CD14-positive monocyte (primary cell): ENCODE results near the gene PTPRO. TPM values are rescaled to one million over a fixed set of nuclear protein-coding genes. Genes with fewer than 3 reads are reported as not detected.

Experiments
- DNase-seq, 3 donors: peaks; one replicate each; pipeline ENCODE4 v3.0.0-alpha.2; 2011 to 2022
- H2AFZ ChIP-seq: 2 replicates; pipeline ENCODE4 v1.6.0; 2012; ENCODE audit warnings: mild to moderate bottlenecking, low read depth, low read length, inconsistent platforms; ENCODE audit not compliant: insufficient read depth, poor library complexity, severe bottlenecking
- H3K27ac ChIP-seq, 2 donors: 1 replicate in 1 of 2; 2 replicates in 1 of 2; pipeline ENCODE4 v1.5.1; 2012 to 2013; ENCODE audit warnings: low read length in 2 of 2, control low read depth in 1 of 2, inconsistent platforms in 1 of 2, low read depth in 1 of 2, mild to moderate bottlenecking in 1 of 2
- H3K27me3 ChIP-seq, 2 donors: one replicate each; pipeline versions ENCODE4 v1.6.0 to v1.6.1; 2011 to 2013; ENCODE audit warnings: low read length in 2 of 2; ENCODE audit not compliant: control insufficient read depth in 2 of 2, insufficient read depth in 2 of 2
- H3K36me3 ChIP-seq, 2 donors: replicated peaks in 1 of 2; 1 replicate in 1 of 2; 2 replicates in 1 of 2; pipeline versions ENCODE4 v1.5.1 to v1.6.1; 2012 to 2013; ENCODE audit warnings: low read length in 2 of 2, control low read depth in 1 of 2, inconsistent platforms in 1 of 2, mild to moderate bottlenecking in 1 of 2; ENCODE audit not compliant: insufficient read depth in 2 of 2, control insufficient read depth in 1 of 2
- H3K4me1 ChIP-seq, 2 donors: 1 replicate in 1 of 2; 2 replicates in 1 of 2; pipeline versions ENCODE4 v1.5.1 to v1.6.1; 2012 to 2013; ENCODE audit warnings: low read length in 2 of 2, control low read depth in 1 of 2, inconsistent platforms in 1 of 2, mild to moderate bottlenecking in 1 of 2, moderate library complexity in 1 of 2; ENCODE audit not compliant: insufficient read depth in 2 of 2, control insufficient read depth in 1 of 2
- H3K4me2 ChIP-seq: replicated peaks from 2 replicates; pipeline ENCODE3; 2012; ENCODE audit warnings: low read length, moderate library complexity, mild to moderate bottlenecking; ENCODE audit not compliant: poor library complexity, severe bottlenecking; ENCODE audit errors: extremely low read depth
- H3K4me3 ChIP-seq, 3 experiments: fragments of 200-600 bp in 1 of 3; sonication (generic) in 1 of 3; replicated peaks in 1 of 3; 1 replicate in 2 of 3; 2 replicates in 1 of 3; pipeline ENCODE4 v1.5.1; 2011 to 2013; ENCODE audit warnings: low read length in 3 of 3, mild to moderate bottlenecking in 3 of 3, control low read depth in 2 of 3, low read depth in 2 of 3, inconsistent platforms in 1 of 3, moderate library complexity in 1 of 3
- H3K79me2 ChIP-seq: 2 replicates; pipeline ENCODE4 v1.6.0; 2012; ENCODE audit warnings: mild to moderate bottlenecking, control low read depth, inconsistent platforms, low read length, moderate library complexity; ENCODE audit not compliant: insufficient read depth
- H3K9ac ChIP-seq: 2 replicates; pipeline ENCODE4 v1.6.0; 2017; ENCODE audit warnings: low read length, mild to moderate bottlenecking; ENCODE audit not compliant: insufficient read depth, poor library complexity, severe bottlenecking
- H3K9me3 ChIP-seq, 2 donors: replicated peaks in 1 of 2; 1 replicate in 1 of 2; 2 replicates in 1 of 2; pipeline versions ENCODE4 v1.5.1 to v1.6.1; 2012 to 2013; ENCODE audit warnings: low read length in 2 of 2, control low read depth in 1 of 2; ENCODE audit not compliant: control insufficient read depth in 1 of 2, insufficient read depth in 1 of 2
- H4K20me1 ChIP-seq: 2 replicates; pipeline ENCODE4 v1.6.0; 2012; ENCODE audit warnings: mild to moderate bottlenecking, low read length, control low read depth, moderate library complexity; ENCODE audit not compliant: insufficient read depth
- H3K27ac Mint-ChIP-seq, 7 donors: one replicate each; pipeline ENCODE4 v1.8.0; 2020; ENCODE audit warnings: mild to moderate bottlenecking in 7 of 7, mixed read lengths in 7 of 7, moderate library complexity in 6 of 7, inconsistent platforms in 2 of 7
- H3K27me3 Mint-ChIP-seq, 3 donors: one replicate each; pipeline ENCODE4 v1.8.0; 2021 to 2022; ENCODE audit warnings: low read depth in 3 of 3, mild to moderate bottlenecking in 3 of 3, mixed read lengths in 3 of 3, moderate library complexity in 3 of 3, inconsistent platforms in 1 of 3
- H3K36me3 Mint-ChIP-seq, 2 donors: one replicate each; pipeline ENCODE4 v1.8.0; 2020; ENCODE audit warnings: mixed read lengths in 2 of 2, inconsistent platforms in 1 of 2, mild to moderate bottlenecking in 1 of 2
- H3K4me1 Mint-ChIP-seq: one replicate; pipeline ENCODE4 v1.8.0; 2020; ENCODE audit warnings: mild to moderate bottlenecking, mixed read lengths
- H3K4me3 Mint-ChIP-seq, 2 donors: one replicate each; pipeline ENCODE4 v1.8.0; 2020; ENCODE audit warnings: mild to moderate bottlenecking in 2 of 2, mixed read lengths in 2 of 2, moderate library complexity in 1 of 2
- H3K9me3 Mint-ChIP-seq, 7 donors: one replicate each; pipeline ENCODE4 v1.8.0; 2020 to 2022; ENCODE audit warnings: mixed read lengths in 7 of 7, mild to moderate bottlenecking in 6 of 7, moderate library complexity in 6 of 7, inconsistent platforms in 2 of 7
- CTCF ChIP-seq: fragments of 200-600 bp; IDR thresholded peaks from one replicate; pipeline ENCODE4 v1.8.0; 2022; ENCODE audit warnings: antibody characterized with exemption, mild to moderate bottlenecking
- WGBS: methylation state at CpG from one replicate; pipeline ENCODE4 v1.1.5; 2013; ENCODE audit warnings: missing lambda C conversion rate; ENCODE audit not compliant: insufficient coverage; 5-methylcytosine and 5-hydroxymethylcytosine counted together
- intact Hi-C, 2 donors: fragments of 100-400 bp; cut with micrococcal nuclease; formaldehyde crosslinking; loops; one replicate each; pipeline versions ENCODE4 v1.15.0 to v1.15.1; 2023
- polyA plus RNA-seq, 3 donors: library from polyadenylated mRNA; depleted of rRNA in 1 of 3; unstranded in 2 of 3; stranded (reverse) in 1 of 3; fragments of 300-500 nt in 2 of 3; fragments of >200 nt in 1 of 3; fragmentation: Illumina TruSeq in 2 of 3; gene quantifications; 1 replicate in 2 of 3; 2 replicates in 1 of 3; pipeline ENCODE4 v1.2.3, GENCODE V29; 2012 to 2021

PTPRO gene
- polyA plus RNA-seq, 3 donors, result 3.1 to 12.0 (median 4.7) TPM

GRCh38 chr12:15494329-15495046 is 172.2 kb downstream of the PTPRO start:
- no peak overlapping the region for H3K9ac ChIP-seq
- Mint-ChIP-seq H3K4me1 (peaks cover 16% of the 10 kb centered on the region), H3K27ac (peak overlapping the region in 1 of 7 donors; percentile 17), H3K4me3 (peak overlapping the region; percentile 21 to 80), H3K9me3 (peaks cover 0 to 4% (median 2%) of the 10 kb centered on the region in 7 donors), H3K27me3 (peaks cover 2 to 5% (median 2%) of the 10 kb centered on the region in 3 donors), H3K36me3 (no peaks in the 10 kb centered on the region)
- no peak for TF ChIP-seq CTCF
- no peaks in the 10 kb centered on the region for H3K9me3 ChIP-seq
- H3K36me3 ChIP-seq, result no peaks in the 10 kb centered on the region
- peak in 2 of 3 donors; percentile 3 to 4 for DNase-seq
- no peaks in the 10 kb centered on the region for H4K20me1 ChIP-seq
- H2AFZ ChIP-seq, result no peak overlapping the region
- H3K27me3 ChIP-seq, result no peaks in the 10 kb centered on the region
- peaks cover 7 to 9% of the 10 kb centered on the region in 2 donors for H3K4me1 ChIP-seq
- peak overlapping the region in 2 of 3 experiments; percentile 19 to 24 for H3K4me3 ChIP-seq
- H3K4me2 ChIP-seq, result peak overlapping the region; percentile 46
- WGBS, result no CpG with 5 or more reads among the region's 4 CpGs
- intact Hi-C loops, result no loop called here
- H3K79me2 ChIP-seq, result no peaks in the 10 kb centered on the region
- no peak overlapping the region for H3K27ac ChIP-seq

- Mint-ChIP-seq H3K4me3 (no peak overlapping the region), H3K27ac (no peak overlapping the region), H3K27me3 (peaks cover 0 to 7% (median 2%) of the 10 kb centered on the region in 3 donors), H3K4me1 (peaks cover 16% of the 10 kb centered on the region), H3K36me3 (no peaks in the 10 kb centered on the region), H3K9me3 (peaks cover 0 to 4% (median 2%) of the 10 kb centered on the region in 7 donors)
- no peak overlapping the region for H3K27ac ChIP-seq
- TF ChIP-seq CTCF, result no peak
- no CpG with 5 or more reads among the region's 1 CpG for WGBS
- DNase-seq, result no peak
- H2AFZ ChIP-seq, result no peak overlapping the region
- no peak overlapping the region for H3K9ac ChIP-seq
- H3K79me2 ChIP-seq, result no peaks in the 10 kb centered on the region
- peaks cover 7 to 9% of the 10 kb centered on the region in 2 donors for H3K4me1 ChIP-seq
- H3K4me2 ChIP-seq, result no peak overlapping the region
- H3K36me3 ChIP-seq, result no peaks in the 10 kb centered on the region
- intact Hi-C loops, result no loop called here
- no peaks in the 10 kb centered on the region for H3K9me3 ChIP-seq
- no peaks in the 10 kb centered on the region for H4K20me1 ChIP-seq
- no peaks in the 10 kb centered on the region for H3K27me3 ChIP-seq
- no peak overlapping the region for H3K4me3 ChIP-seq
Observed at GRCh38 chr12:15495746-15496145, 173.4 kb downstream of the PTPRO start.
